T-helper 9 cell (primary cell): ENCODE data around the gene ALKAL2.

Experiments used
- DNase-seq: peaks from one replicate; pipeline ENCODE4 v3.0.0-alpha.2; 2020

Gene ALKAL2

DNA sequence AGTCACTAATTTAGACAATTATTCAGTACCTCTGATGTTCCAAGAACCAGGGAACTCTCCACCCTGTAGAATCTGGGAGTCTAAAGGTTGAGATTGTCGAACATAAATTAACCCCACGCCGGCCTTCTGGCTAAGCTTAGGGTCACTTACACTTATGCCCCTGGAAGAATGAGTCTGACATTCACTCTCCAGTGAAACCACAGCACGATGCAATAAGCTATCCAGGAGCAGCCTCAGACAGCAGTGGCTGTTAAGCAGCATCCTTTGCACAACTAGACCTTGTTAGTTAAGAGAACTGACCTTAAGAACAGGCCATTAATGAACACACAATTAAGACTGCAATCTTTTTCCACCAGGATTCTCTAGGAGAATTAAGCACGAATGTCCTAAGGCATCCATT, 49.0 kb downstream of the ALKAL2 start:
- no peak for DNase-seq

DNA sequence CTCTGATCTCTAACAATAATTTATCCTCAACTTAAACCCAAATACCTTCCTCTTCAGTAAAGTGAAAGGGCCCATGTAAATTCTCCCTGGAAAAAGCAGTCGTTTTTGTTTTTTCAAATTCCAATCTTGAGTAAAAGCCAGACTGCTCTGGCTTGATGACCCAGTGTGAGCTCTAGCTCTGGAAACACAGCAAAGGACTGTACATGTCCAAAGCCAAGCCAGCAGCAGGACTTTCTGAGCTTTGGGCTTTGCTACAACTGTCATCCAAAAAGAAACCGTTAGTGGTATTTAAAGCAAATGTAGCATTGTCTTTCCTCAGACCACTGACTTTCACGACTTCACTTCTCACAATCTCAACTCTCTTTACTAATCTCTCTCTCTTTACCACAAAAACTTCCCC, 49.5 kb downstream of the ALKAL2 start:
- no peak for DNase-seq

DNA sequence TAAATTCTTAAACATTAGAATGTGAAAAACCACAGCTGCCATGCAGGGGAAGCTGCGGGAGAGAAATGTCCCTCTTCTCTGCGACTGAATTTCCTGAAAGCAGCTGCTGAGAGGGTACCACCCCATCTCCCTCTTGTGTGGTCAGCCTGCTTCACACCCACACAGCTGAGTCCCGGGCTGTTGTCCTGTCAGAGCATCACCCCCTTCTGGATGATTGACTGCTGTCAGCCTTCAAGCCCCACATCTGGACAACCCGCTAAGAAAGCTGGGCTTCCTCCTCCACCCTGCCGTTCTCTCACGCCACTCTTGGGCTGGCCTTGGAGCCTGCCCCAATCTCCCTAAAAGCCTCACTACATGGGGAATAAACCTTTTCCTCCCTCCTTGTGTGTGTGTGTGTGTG, 50.0 kb downstream of the ALKAL2 start:
- no peak for DNase-seq

DNA sequence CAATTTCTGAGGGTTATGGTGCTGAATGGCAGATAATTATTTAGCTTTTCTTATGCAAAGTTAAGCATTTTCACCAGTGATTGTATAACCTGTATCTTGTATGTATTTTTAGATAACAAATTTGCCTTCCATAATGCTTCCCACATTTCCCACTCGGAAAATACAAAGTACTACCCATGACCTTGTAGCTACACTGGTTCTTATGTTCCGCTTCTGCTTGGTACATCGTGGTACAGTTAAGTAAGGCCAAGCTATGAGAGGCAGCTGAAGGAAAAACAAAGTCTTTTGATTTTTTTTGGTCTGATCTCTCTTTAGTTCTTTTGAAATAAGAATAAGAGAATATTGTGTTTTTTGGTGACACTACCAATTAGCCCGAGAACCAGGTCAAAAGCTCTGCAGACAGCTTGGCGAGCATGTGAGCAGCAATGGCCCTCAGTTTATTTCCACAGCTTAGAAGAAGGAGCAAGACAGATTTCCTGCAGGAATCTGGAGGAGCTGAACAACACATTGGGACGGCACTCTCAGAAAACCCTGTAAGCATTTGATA, 50.8 kb downstream of the ALKAL2 start:
- no peak for DNase-seq

DNA sequence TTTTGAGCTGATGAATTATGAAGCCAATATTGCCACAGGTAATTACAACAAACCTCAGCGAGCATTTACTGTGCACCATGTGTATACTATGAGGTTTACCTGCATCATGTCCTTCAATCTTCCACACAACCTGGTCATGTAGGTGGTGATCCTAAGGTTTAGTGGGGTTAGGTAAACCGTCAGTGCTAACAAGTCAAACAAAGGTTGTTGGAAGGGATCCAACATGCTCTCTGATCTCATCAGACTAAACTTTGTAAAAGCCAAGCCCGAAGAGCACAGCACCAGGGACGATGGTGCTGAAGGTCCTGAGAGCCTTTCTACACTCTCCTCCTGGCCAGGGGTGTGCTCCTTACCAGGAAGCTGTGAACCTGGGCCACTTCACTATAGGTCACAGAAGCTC, 53.5 kb downstream of the ALKAL2 start:
- no peak for DNase-seq

DNA sequence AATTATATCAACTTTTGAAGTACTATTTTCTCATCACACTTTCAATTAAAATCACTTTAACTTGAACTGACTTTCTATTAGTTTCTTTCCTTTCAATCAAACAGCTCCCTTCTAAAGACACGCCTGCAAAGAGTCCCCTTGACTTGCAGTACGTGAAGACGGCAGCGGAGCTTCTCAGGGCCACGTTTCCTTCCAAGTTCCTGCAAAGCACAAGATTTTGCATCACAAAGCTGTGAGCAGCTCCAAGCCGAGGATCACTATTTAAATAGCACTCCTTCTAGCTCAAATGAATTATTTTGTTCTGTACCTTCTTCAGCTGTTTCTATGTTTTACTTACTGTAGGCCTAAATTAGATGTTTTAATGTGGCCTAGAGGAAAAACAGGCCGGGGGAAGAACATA, 54.9 kb downstream of the ALKAL2 start:
- DNase-seq, result no peak

DNA sequence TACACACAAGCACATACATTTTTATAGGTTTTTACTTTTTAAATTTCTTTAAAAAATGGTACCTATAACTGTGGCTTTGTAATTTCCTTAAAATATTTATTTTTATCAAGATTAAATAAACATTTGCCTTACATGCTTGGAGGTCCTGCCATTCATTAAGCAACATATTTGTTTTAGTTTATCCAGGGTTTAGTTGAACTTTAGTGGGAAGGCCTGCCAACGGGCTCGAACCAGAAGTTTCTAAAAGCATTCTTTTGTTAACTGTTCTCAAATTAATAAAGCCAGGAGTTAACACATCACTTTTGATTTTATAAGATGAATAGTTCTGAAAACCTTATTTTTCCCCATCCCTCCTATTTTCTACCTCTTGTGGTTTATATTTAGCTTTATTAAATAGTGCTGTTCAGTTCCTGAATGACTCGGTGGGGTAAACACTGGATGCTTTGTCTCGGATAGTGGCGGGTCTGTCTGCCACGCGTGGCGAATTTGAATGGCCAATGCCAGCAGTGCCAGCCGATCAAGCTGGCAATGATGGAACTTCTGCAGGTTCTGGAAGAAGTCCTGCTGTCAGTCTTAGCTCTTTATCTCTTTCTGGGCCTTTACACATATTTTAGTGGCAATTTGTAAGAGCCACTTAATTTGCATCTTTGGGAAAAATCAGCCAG, 56.2 kb downstream of the ALKAL2 start:
- DNase-seq, result no peak
